RWPE2 (cell line): ENCODE measurements around the gene CFAP70.

ENCODE experiments used
- ATAC-seq: fragments of 200-7000 bp; cut with Tn5 transposase; 3 replicates; pipeline ENCODE4 v1.9.1; 2021; ENCODE audit warnings: low read depth
- DNase-seq: peaks from one replicate; pipeline ENCODE4 v3.0.0-alpha.2; 2020; ENCODE audit warnings: low spot score
- H3K27ac ChIP-seq: fragments of 450-650 bp; 2 replicates; pipeline ENCODE4 v1.5.1; 2017; ENCODE audit warnings: mild to moderate bottlenecking; ENCODE audit not compliant: poor library complexity, severe bottlenecking
- H3K27me3 ChIP-seq: fragments of 250-450 bp; sonication (Bioruptor Pico); 2 replicates; pipeline ENCODE4 v1.5.1; 2021; ENCODE audit warnings: mild to moderate bottlenecking, moderate library complexity; ENCODE audit not compliant: insufficient read depth, poor library complexity, severe bottlenecking
- H3K36me3 ChIP-seq: fragments of 250-450 bp; sonication (Bioruptor Pico); 2 replicates; pipeline ENCODE4 v1.5.1; 2020; ENCODE audit warnings: low read depth, mild to moderate bottlenecking, moderate library complexity
- H3K4me1 ChIP-seq: fragments of 250-450 bp; sonication (Bioruptor Pico); 2 replicates; pipeline ENCODE4 v1.5.1; 2021; ENCODE audit warnings: mild to moderate bottlenecking, moderate library complexity; ENCODE audit not compliant: insufficient read depth, poor library complexity, severe bottlenecking
- H3K4me3 ChIP-seq: fragments of 250-450 bp; sonication (Bioruptor Pico); 2 replicates; pipeline ENCODE4 v1.5.1; 2021; ENCODE audit warnings: mild to moderate bottlenecking, moderate library complexity; ENCODE audit not compliant: severe bottlenecking
- H3K9me3 ChIP-seq: fragments of 250-450 bp; sonication (Bioruptor Pico); 2 replicates; pipeline ENCODE4 v1.5.1; 2021; ENCODE audit warnings: mild to moderate bottlenecking, moderate library complexity; ENCODE audit not compliant: severe bottlenecking
- TF ChIP-seq, protein P1 (sequence below): fragments of 450-650 bp; IDR thresholded peaks from one replicate; pipeline ENCODE4 v1.5.1; 2017; ENCODE audit warnings: mild to moderate bottlenecking, moderate library complexity; ENCODE audit not compliant: poor library complexity, severe bottlenecking

CFAP70 gene

DNA sequence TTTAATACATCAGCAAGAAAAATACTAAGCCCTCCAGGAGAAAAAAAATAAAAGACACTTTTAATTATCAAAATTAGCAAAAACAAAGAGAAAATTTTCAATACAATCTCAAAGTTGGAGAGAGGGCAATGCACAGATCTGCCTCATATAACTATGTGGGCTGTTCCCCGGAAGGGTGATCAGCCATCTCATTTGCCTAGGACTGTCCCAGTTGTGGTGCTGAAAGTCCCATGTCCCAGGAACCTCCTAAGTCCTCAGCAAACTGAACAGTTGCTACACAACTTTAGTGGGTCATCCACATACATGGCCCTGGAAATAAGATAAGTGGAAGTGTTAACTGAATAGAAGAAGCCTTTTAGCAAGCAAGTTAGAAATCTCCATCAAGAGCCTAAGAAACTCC is 14.4 kb downstream of the CFAP70 start:
- no peak overlapping the region for H3K4me3 ChIP-seq
- H3K9me3 ChIP-seq, result no peaks in the 10 kb centered on the region
- no peaks in the 10 kb centered on the region for H3K4me1 ChIP-seq
- TF ChIP-seq, protein P1, sequence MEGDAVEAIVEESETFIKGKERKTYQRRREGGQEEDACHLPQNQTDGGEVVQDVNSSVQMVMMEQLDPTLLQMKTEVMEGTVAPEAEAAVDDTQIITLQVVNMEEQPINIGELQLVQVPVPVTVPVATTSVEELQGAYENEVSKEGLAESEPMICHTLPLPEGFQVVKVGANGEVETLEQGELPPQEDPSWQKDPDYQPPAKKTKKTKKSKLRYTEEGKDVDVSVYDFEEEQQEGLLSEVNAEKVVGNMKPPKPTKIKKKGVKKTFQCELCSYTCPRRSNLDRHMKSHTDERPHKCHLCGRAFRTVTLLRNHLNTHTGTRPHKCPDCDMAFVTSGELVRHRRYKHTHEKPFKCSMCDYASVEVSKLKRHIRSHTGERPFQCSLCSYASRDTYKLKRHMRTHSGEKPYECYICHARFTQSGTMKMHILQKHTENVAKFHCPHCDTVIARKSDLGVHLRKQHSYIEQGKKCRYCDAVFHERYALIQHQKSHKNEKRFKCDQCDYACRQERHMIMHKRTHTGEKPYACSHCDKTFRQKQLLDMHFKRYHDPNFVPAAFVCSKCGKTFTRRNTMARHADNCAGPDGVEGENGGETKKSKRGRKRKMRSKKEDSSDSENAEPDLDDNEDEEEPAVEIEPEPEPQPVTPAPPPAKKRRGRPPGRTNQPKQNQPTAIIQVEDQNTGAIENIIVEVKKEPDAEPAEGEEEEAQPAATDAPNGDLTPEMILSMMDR, result no peak
- no peaks in the 10 kb centered on the region for H3K36me3 ChIP-seq
- ATAC-seq (no peak), DNase-seq (no peak)
- no peak overlapping the region for H3K27ac ChIP-seq
- H3K27me3 ChIP-seq, result no peaks in the 10 kb centered on the region

DNA sequence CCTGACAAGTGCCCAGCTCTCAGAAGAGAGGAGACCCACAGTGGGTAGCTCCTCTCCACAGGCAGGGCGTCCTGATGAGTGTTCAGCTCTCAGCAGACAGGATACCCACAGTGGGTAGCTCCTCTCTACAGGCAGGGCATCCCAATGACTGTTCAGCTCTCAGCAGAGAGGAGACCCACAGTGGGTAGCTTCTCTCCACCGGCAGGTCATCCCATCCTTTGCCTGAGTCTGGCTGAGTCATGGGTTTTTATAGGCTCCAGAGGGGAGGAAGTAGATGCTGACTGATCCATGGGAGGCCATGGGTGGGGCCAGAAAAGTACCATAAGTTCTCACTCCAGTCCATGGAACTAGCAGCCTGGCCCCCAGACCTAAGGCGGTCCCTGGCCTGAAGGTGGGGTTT is 18.5 kb downstream of the CFAP70 start:
- DNase-seq (no peak), ATAC-seq (no peak)
- Histone ChIP-seq H3K27ac (no peak overlapping the region), H3K9me3 (no peaks in the 10 kb centered on the region), H3K4me3 (no peak overlapping the region), H3K4me1 (no peaks in the 10 kb centered on the region), H3K36me3 (no peaks in the 10 kb centered on the region), H3K27me3 (no peaks in the 10 kb centered on the region)
- TF ChIP-seq, protein P1, result no peak

DNA sequence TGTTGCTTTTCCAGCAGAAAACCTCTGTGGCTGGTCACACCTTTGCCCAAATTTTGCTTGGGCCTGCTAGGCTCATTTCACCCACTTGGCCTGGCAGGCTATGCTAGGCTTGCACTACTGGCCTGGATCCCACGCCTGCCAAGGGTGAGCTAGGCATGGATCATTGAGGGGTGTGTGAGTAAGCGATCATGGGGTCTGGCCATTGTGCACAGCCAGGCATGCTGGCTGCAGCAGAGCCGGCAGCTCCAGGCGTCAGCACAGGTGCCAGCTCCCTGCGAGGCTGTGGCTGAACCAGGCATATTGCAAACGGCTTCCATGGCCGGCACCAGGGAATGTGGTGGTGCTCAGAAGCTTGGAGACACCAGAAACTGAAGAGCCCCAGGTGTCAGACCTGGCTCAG is 19.2 kb downstream of the CFAP70 start:
- no peak overlapping the region for H3K4me3 ChIP-seq
- TF ChIP-seq, protein P1, result no peak
- H3K27me3 ChIP-seq, result no peaks in the 10 kb centered on the region
- H3K27ac ChIP-seq, result no peak overlapping the region
- no peaks in the 10 kb centered on the region for H3K9me3 ChIP-seq
- no peaks in the 10 kb centered on the region for H3K36me3 ChIP-seq
- DNase-seq (no peak), ATAC-seq (no peak)
- no peaks in the 10 kb centered on the region for H3K4me1 ChIP-seq

DNA sequence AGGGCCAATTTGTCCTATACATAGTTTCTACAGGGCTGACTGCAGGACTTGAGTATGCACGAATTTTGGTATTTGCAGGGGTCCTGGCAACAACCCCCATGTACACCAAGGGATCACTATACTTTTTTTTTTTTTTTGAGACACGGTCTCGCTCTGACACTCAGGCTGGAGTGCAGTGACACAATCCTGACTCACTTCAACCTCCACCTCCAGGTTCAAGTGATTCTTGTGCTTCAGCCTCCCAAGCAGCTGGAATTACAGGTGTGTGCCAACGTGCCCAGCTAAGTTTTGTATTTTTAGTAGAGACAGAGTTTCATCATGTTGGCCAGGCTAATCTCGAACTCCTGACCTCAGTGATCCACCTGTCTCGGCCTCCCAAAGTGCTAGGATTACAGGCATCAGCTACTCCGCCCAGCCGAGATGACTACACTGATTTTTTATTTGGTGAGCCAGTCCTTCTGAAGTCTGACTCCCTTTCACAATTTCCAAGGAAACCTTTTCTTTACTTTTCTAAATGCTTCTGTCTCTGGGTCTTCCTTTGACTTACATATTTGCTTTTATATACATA is 19.8 kb downstream of the CFAP70 start:
- no peaks in the 10 kb centered on the region for H3K27me3 ChIP-seq
- ATAC-seq (no peak), DNase-seq (no peak)
- H3K36me3 ChIP-seq, result no peaks in the 10 kb centered on the region
- no peaks in the 10 kb centered on the region for H3K9me3 ChIP-seq
- no peak overlapping the region for H3K4me3 ChIP-seq
- H3K27ac ChIP-seq, result no peak overlapping the region
- no peaks in the 10 kb centered on the region for H3K4me1 ChIP-seq
- TF ChIP-seq, protein P1, result no peak

DNA sequence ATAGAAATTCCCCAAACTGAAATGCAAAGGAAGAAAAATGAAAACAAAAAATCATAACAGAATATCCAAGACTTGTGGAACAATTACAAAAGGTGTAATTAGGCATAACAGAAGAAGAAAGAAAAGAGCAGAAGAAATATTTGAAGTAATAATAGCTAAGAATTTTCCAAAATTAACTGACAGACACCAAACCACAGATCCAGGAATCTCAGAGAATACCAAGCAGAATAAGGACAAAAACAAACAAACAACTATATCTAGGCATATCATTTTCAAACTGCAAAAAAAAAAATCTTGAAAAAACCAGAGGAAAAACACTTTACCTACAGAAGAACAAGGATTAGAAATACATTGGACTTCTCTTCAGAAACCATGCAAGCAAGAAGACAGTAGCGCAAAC is 25.5 kb downstream of the CFAP70 start:
- ATAC-seq (no peak), DNase-seq (no peak)
- H3K27ac ChIP-seq, result no peak overlapping the region
- H3K4me1 ChIP-seq, result no peaks in the 10 kb centered on the region
- H3K27me3 ChIP-seq, result peaks cover 16% of the 10 kb centered on the region
- TF ChIP-seq, protein P1, result no peak
- H3K4me3 ChIP-seq, result no peak overlapping the region
- no peaks in the 10 kb centered on the region for H3K36me3 ChIP-seq
- H3K9me3 ChIP-seq, result no peaks in the 10 kb centered on the region
